ENCODE results near the gene DYSF.

The DYSF gene

GRCh38 chr2:71700041-71700657 lies 246.8 kb downstream of the DYSF start:
- TF ChIP-seq EZH2phosphoT487 (IDR thresholded peaks at IDR 0.05; ENCODE audit: borderline replicate concordance) (no peak), CTCF (conservative IDR thresholded peaks at IDR 0.05; ENCODE audit: low read length) (no peak)
- H3K9me3 ChIP-seq (ENCODE audit: insufficient read depth, low read depth, low read length), result no peaks in the 10 kb centered on the region
- no peaks in the 10 kb centered on the region for H3F3A ChIP-seq (ENCODE audit: low read depth)
- no peak overlapping the region for H3K9ac ChIP-seq (ENCODE audit: low read depth, low read length, poor library complexity, severe bottlenecking)
- H3K27me3 ChIP-seq (ENCODE audit: insufficient read depth, low read length, poor library complexity, severe bottlenecking), result no peaks in the 10 kb centered on the region
- no peak overlapping the region for H3K4me2 ChIP-seq (ENCODE audit: low read depth, low read length, poor library complexity, severe bottlenecking)
- H3K4me3 ChIP-seq (ENCODE audit: low read length, poor library complexity, severe bottlenecking), result no peak overlapping the region
- no peak overlapping the region for H2AFZ ChIP-seq (ENCODE audit: low read length)
- no peaks in the 10 kb centered on the region for H4K20me1 ChIP-seq (ENCODE audit: insufficient read depth, low read length, poor library complexity, severe bottlenecking)
- H3K4me1 ChIP-seq (ENCODE audit: insufficient read depth, low read length, poor library complexity, severe bottlenecking), result no peaks in the 10 kb centered on the region
- no peaks in the 10 kb centered on the region for H3K79me2 ChIP-seq (ENCODE audit: insufficient read depth, low read length)
- H3K9me2 ChIP-seq (replicated peaks; ENCODE audit: low read depth, low read length), result no peaks in the 10 kb centered on the region
- H3K36me3 ChIP-seq (ENCODE audit: insufficient read depth, low read length), result no peaks in the 10 kb centered on the region

- Histone ChIP-seq H3K4me3 (ENCODE audit: low read length, poor library complexity, severe bottlenecking) (no peak overlapping the region), H3K9ac (ENCODE audit: low read depth, low read length, poor library complexity, severe bottlenecking) (no peak overlapping the region), H3K36me3 (ENCODE audit: insufficient read depth, low read length) (no peaks in the 10 kb centered on the region), H3K4me2 (ENCODE audit: low read depth, low read length, poor library complexity, severe bottlenecking) (no peak overlapping the region), H3K79me2 (ENCODE audit: insufficient read depth, low read length) (no peaks in the 10 kb centered on the region), H3K9me3 (ENCODE audit: insufficient read depth, low read depth, low read length) (no peaks in the 10 kb centered on the region), H4K20me1 (ENCODE audit: insufficient read depth, low read length, poor library complexity, severe bottlenecking) (no peaks in the 10 kb centered on the region), H3F3A (ENCODE audit: low read depth) (no peaks in the 10 kb centered on the region), H3K27me3 (ENCODE audit: insufficient read depth, low read length, poor library complexity, severe bottlenecking) (no peaks in the 10 kb centered on the region), H2AFZ (ENCODE audit: low read length) (no peak overlapping the region), H3K9me2 (replicated peaks; ENCODE audit: low read depth, low read length) (no peaks in the 10 kb centered on the region), H3K4me1 (ENCODE audit: insufficient read depth, low read length, poor library complexity, severe bottlenecking) (no peaks in the 10 kb centered on the region)
- no peak for TF ChIP-seq CTCF (conservative IDR thresholded peaks at IDR 0.05; ENCODE audit: low read length)
- TF ChIP-seq EZH2phosphoT487 (IDR thresholded peaks at IDR 0.05; ENCODE audit: borderline replicate concordance), result no peak
Observed at GRCh38 chr2:71700658-71701397, 247.5 kb downstream of the DYSF start.

- H2AFZ ChIP-seq (ENCODE audit: low read length), result no peak overlapping the region
- H3K9me2 ChIP-seq (replicated peaks; ENCODE audit: low read depth, low read length), result no peaks in the 10 kb centered on the region
- H3K4me1 ChIP-seq (ENCODE audit: insufficient read depth, low read length, poor library complexity, severe bottlenecking), result no peaks in the 10 kb centered on the region
- H3K4me3 ChIP-seq (ENCODE audit: low read length, poor library complexity, severe bottlenecking), result no peak overlapping the region
- H3F3A ChIP-seq (ENCODE audit: low read depth), result no peaks in the 10 kb centered on the region
- H3K9ac ChIP-seq (ENCODE audit: low read depth, low read length, poor library complexity, severe bottlenecking), result no peak overlapping the region
- H3K36me3 ChIP-seq (ENCODE audit: insufficient read depth, low read length), result no peaks in the 10 kb centered on the region
- H3K4me2 ChIP-seq (ENCODE audit: low read depth, low read length, poor library complexity, severe bottlenecking), result no peak overlapping the region
- H3K9me3 ChIP-seq (ENCODE audit: insufficient read depth, low read depth, low read length), result no peaks in the 10 kb centered on the region
- TF ChIP-seq CTCF (conservative IDR thresholded peaks at IDR 0.05; ENCODE audit: low read length), result no peak
- no peak for TF ChIP-seq EZH2phosphoT487 (IDR thresholded peaks at IDR 0.05; ENCODE audit: borderline replicate concordance)
- no peaks in the 10 kb centered on the region for H4K20me1 ChIP-seq (ENCODE audit: insufficient read depth, low read length, poor library complexity, severe bottlenecking)
- no peaks in the 10 kb centered on the region for H3K27me3 ChIP-seq (ENCODE audit: insufficient read depth, low read length, poor library complexity, severe bottlenecking)
- H3K79me2 ChIP-seq (ENCODE audit: insufficient read depth, low read length), result no peaks in the 10 kb centered on the region
Observed at GRCh38 chr2:71702071-71702970, 249.0 kb downstream of the DYSF start.
